KOPT-K1 (cell line): ENCODE measurements around the gene UCN3.

Experiments
- H3K27ac ChIP-seq: fragments of 200-600 bp; sonication (generic); 2 replicates; pipeline ENCODE4 v1.5.1; 2016; ENCODE audit warnings: antibody characterized with exemption, mild to moderate bottlenecking, low read depth, low read length; ENCODE audit not compliant: poor library complexity, severe bottlenecking
- H3K36me3 ChIP-seq: fragments of 200-600 bp; sonication (generic); 2 replicates; pipeline ENCODE4 v1.5.1; 2017; ENCODE audit warnings: antibody characterized with exemption, mild to moderate bottlenecking, low read length, moderate library complexity; ENCODE audit not compliant: insufficient read depth
- H3K9me3 ChIP-seq: fragments of 200-600 bp; sonication (generic); 2 replicates; pipeline ENCODE4 v1.5.1; 2017; ENCODE audit warnings: antibody characterized with exemption, low read length, mild to moderate bottlenecking; ENCODE audit not compliant: insufficient read depth, poor library complexity, severe bottlenecking

The UCN3 gene, protein sequence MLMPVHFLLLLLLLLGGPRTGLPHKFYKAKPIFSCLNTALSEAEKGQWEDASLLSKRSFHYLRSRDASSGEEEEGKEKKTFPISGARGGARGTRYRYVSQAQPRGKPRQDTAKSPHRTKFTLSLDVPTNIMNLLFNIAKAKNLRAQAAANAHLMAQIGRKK

DNA sequence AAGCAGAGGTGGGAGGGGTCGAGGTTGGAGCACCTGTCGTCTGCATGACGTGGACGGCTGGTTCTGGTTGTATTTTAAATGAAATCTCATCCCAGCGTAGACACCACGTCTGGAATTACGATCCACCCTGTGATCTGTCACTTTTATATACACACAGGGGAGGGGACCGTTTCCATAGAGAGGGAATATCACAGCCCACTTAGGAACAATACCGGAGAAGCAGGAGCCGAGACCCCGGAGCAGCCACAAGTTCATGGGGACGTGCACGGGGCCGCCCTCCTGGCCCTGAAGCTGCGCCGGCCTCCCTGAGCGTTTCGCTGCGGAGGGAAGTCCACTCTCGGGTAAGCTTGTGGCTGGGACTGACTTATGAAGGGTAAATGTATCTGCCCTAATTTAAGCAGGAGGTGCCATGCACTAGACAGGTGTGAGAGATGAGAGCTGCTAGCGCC, at the start of gene UCN3:
UCN3 (plus strand) TSS at position 77 of the 449 bp plus-strand sequence. CDS start 8,755 bp downstream, outside the sequence.
- no peak within 1 kb of the TSS for H3K27ac ChIP-seq
- H3K9me3 ChIP-seq: peaks cover 2% of the 10 kb centered on the region
- H3K36me3 ChIP-seq: no peaks in the 10 kb centered on the region

DNA sequence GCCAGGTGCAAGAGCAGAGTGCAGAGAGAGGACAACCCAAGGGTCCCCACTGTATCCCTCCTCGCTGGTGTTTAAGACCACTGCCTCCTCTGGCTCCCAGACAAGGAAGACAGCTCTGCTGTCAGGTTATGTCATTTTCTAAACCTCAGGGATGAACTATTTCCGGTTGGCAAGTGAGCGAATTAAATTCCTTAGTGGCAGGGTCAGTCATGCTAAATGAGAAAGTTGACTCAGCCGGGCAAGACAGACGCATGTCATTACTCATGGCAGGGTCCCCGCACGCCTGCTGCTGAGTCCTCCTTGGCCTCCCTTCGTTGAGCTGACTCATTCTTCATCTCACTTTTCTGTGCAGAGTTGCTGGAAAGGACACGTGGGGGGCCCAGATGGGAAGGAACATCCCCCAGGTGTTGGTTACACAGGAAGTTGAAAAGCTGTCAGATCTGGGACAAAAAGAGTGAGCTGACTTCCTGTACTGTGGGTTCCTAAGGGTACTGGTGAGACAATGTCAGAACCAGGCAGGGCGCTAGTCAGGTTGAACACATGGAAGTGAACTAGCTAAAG, 47.1 kb upstream of the UCN3 start:
- H3K9me3 ChIP-seq: no peaks in the 10 kb centered on the region
- peak overlapping the region; percentile 65 for H3K27ac ChIP-seq
- H3K36me3 ChIP-seq: no peaks in the 10 kb centered on the region

DNA sequence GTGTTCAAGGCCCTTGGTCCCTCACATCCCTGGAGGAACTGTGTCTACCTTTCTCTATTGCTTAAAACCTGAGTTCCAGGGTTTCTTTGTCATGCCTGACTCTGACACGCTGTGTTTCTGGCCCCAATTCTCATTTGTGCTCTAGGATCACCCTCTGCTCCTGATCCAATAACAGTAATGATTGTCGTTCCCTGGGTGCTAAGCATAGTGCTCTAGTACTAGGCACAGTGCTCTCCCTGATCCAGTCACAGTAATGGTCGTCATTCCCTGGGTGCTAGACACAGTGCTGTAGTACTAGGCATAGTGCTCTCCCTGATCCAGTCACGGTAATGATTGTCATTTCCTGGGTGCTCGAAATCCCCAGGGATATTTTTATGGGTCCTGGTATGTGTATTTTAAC, 46.6 kb upstream of the UCN3 start:
- no peaks in the 10 kb centered on the region for H3K9me3 ChIP-seq
- H3K36me3 ChIP-seq: no peaks in the 10 kb centered on the region
- H3K27ac ChIP-seq: peak overlapping the region; percentile 65

DNA sequence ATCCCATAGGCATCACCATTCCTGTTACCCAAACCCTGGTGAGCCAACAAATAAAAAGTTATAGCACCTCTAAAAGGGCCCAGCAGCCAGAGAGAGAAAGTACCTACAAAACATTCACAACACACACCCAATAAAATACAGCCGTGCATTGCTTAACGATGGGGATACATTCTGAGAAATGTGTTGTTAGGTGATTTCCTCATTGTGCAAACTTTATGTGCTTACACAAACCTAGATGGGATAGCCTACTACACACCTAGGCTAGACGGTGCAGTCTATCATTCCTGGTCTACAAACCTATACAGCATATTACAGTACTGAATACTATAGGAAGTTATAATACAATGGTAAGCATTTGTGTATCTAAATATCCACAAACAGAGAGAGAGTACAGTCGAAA, 44.9 kb upstream of the UCN3 start:
- H3K9me3 ChIP-seq: no peaks in the 10 kb centered on the region
- H3K27ac ChIP-seq: no peak overlapping the region
- H3K36me3 ChIP-seq: no peaks in the 10 kb centered on the region

DNA sequence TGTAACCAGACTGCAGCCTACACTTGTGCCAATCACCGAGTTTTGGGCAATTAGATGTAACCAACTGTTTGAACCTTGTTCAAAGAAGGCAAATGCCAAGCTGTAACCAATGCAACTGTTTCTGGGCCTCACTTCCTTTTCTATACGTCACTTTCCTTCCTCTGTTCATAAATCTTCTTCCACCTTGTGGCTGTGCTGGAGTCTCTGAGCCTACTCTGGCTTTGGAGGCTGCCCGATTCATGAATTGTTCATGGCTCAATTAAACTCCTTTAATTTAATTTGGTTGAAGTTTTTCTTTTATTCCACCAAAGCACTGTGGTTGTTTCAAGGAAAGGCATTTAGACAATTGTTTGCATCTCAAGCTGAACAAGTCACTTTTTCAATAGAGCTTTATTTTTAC, 43.5 kb upstream of the UCN3 start:
- Histone ChIP-seq H3K36me3 (no peaks in the 10 kb centered on the region), H3K9me3 (no peaks in the 10 kb centered on the region), H3K27ac (no peak overlapping the region)

DNA sequence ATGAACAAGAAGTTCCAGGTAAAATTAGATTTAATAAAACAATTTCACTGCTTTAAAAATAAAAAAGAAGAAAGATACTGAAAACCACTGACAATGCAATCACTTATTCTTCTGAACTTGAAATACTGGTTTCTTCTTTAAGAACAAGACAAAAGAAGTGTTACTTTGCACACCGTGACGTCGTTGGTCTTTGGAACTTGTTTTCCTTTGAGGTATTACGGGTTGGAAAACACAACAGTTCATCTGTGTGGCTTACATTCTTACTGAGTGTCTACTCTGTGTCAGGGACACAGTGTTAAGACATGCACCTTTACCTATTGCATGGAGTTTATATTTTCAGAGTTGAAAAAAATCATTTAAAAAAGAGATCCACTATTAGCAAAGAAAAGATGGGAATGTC, 41.3 kb upstream of the UCN3 start:
- H3K27ac ChIP-seq: no peak overlapping the region
- no peaks in the 10 kb centered on the region for H3K36me3 ChIP-seq
- no peaks in the 10 kb centered on the region for H3K9me3 ChIP-seq

DNA sequence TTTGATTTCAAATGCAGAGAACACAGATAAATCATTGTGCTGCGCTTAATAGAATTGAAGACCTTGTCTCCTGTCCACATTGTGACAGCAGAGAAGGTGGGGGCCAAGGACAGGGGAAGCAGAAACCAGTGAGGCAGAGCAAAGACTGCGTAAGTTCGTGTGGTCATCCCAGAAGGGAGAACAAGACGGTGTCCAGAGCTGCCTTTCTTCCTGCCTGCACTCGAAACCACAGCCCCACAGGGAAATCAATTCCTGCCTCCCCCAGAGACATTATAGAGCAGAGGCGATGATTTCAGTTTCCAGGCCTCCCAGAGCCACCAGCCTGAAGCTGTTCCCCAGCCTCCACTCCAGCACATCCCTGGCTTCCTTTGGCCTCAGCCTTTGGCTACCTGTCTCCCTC, 39.7 kb upstream of the UCN3 start:
- Histone ChIP-seq H3K9me3 (no peaks in the 10 kb centered on the region), H3K36me3 (no peaks in the 10 kb centered on the region), H3K27ac (no peak overlapping the region)

DNA sequence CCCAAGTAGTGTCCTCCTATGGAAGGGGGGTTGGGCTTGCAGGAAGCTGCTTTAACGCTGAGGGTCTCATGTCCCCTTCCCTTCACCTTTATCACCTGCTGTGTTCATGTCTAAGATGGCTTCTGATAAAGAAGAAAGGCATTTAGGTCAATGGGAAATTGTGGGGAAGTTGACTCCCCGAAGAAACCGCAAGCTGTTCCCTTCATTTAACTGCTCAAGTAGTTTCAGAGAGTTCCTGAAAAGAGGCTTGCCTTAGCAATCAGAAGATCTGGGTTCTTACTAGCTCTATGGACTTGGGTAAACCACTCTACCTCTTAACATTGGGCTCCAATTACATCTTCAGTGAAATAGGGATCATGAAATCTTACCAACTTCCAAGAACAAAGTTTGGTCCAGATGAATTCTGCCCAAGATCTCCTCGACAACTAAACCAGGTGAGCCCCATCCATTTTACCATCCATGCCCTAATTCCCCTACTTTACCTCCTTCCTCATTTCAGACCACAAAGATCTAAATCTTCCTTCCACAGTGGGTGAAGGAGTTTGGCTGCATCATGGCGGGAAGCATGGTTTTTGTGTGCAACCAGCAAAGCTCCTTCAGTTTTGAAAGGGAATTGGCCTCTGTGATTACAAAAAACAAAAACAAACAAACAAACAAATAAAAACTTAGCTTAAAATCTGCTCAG, 30.4 kb upstream of the UCN3 start:
- Histone ChIP-seq H3K9me3 (no peaks in the 10 kb centered on the region), H3K27ac (no peak overlapping the region), H3K36me3 (no peaks in the 10 kb centered on the region)

DNA sequence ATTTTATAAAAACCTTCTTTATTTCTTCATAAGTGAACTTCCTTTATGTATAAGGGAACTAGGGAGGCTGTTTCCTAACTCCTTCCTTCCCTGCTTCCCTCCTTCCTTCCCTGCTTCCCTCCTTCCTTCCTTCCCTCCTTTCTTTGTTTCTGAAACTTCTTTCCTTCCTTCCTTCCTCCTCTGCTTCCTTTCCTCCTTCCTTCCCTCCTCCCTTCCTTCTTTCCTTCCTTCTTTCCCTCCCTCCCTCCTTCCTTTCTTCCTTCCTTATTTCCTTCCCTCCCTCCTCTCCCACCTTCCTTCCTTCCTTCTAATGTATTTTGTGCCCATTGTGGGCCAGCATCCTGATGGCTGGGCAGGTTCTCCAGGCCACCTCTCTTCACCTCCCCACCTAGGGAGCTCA, 26.8 kb upstream of the UCN3 start:
- Histone ChIP-seq H3K27ac (no peak overlapping the region), H3K9me3 (no peaks in the 10 kb centered on the region), H3K36me3 (no peaks in the 10 kb centered on the region)

DNA sequence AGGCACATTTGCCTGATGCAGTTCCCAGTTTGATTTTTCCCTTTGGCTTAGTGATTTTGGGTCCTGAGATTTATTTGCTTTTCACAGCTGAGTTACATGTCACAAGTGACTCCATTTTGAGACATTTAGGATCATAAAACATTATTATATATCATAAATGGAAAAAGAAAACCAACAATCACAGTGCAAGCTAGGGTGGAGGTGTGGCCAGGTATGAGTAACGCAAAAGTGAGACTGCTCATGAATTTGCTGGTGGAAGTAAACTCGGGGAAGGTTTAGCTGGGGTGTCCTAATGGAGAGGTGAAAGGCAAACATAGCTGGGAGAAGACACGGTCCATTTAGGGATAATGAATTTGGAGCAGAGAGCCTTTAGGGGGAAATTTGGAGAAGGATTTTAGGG, 21.7 kb upstream of the UCN3 start:
- H3K27ac ChIP-seq: no peak overlapping the region
- H3K9me3 ChIP-seq: no peaks in the 10 kb centered on the region
- H3K36me3 ChIP-seq: no peaks in the 10 kb centered on the region

DNA sequence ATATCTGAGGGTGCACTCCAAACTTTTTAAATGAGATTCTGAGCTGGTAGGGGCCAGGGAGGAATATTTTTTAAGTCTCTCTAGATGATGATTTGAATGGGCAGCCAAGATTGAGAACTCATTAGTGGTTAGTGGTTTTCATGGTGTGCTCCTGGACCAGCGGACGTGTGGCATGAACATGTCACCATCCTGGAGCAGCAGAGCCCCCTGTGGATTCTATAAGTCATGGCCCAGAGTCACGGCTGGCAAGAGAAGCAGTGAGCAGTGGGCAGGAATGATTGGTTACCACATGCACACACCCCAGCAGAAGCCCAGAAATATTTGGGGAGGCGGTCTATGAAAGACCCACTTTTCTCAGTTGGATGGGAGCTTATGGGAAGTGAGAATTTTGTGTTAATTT, 21.2 kb upstream of the UCN3 start:
- Histone ChIP-seq H3K36me3 (no peaks in the 10 kb centered on the region), H3K9me3 (no peaks in the 10 kb centered on the region), H3K27ac (no peak overlapping the region)

DNA sequence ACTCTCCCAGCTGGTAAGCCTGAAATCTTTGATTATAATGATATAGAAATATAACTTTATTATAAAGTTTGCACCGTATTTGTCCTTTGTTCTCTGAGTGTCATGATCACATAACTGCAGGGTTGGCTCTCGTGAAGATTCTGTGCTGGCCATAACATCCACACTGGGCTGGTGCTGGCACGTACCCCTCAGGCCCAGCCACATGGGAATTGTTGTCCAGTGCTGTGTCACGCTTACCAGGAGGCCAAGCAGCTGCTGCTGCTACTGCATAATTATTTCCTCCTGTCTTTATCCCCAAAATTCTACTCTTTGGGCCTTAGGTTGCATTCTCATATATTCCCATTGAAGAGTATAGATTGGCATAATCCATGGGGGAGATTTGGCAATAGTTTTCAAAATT, 20.8 kb upstream of the UCN3 start:
- no peaks in the 10 kb centered on the region for H3K36me3 ChIP-seq
- no peak overlapping the region for H3K27ac ChIP-seq
- no peaks in the 10 kb centered on the region for H3K9me3 ChIP-seq

DNA sequence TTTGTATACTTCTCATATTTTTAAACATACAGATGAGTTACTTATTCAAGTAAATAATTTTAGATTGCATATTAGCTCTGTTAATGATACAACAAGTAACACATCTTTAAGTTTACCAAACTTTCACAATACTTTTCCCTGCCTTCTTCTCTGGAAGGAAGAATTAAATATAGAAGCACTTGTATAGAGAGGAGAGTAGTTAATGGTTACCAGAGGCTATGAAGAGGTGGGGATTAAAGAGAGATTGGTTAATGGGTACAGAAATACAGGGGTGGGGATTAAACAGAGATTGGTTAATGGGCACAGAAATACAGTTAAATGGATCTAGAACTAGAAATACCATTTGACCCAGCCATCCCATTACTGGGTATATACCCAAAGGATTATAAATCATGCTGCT, 20.0 kb upstream of the UCN3 start:
- H3K9me3 ChIP-seq: no peaks in the 10 kb centered on the region
- H3K27ac ChIP-seq: no peak overlapping the region
- no peaks in the 10 kb centered on the region for H3K36me3 ChIP-seq

DNA sequence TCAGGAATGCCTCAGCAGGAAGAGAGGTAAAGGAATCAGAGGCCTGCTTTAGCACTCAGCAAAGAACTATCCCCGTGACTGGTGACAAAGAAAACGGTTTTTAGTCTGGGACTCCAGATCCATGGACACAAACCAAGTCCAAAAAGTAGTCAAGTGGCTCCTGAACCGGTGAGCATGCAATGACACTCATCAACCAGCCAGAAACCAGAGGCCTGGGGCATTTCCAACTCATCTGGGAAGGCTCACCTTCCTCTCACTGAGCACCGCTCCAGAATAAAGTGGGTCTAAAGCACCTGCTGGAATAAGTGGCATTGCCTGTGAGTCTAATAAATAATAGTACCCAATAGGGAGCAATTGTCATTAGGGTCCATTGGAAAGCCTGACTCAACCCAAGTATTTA, 17.9 kb upstream of the UCN3 start:
- Histone ChIP-seq H3K27ac (no peak overlapping the region), H3K9me3 (no peaks in the 10 kb centered on the region), H3K36me3 (no peaks in the 10 kb centered on the region)

DNA sequence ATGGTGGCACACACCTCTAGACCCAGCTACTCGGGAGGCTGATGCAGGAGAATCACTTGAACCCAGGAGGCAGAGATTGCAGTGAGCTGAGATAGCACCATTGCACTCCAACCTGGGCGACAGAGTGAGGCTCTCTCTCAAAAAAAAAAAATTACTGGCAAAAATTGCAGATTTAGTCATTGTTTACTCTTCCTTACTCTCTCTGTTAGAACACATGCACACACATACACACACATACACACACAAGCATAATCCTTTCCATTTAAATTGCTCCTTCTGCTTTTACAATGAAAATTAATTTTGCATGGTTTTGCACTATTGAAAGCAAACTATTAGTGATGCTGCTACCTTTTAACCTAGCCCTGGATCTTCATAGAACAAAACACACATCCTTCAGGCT, 15.4 kb upstream of the UCN3 start:
- H3K27ac ChIP-seq: no peak overlapping the region
- H3K36me3 ChIP-seq: no peaks in the 10 kb centered on the region
- H3K9me3 ChIP-seq: no peaks in the 10 kb centered on the region

DNA sequence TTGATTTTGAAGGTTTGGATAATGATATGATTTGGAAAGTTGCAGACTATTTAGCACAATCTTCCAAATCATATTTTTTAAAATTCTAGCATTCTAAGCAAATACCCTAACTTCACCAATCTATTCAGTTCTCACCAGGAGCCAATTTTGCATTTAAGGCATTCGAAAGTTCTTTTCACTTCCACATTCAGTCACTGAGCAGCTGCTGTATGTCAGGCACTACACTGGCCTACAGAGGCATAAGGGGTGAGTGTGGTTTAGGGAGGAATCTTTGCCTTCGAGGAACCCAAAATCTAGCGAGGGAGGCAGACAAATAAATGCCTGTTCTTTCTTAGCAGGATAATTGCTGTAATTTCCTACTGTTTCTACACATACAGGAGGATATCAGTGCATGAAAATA, 10.7 kb upstream of the UCN3 start:
- Histone ChIP-seq H3K36me3 (no peaks in the 10 kb centered on the region), H3K9me3 (no peaks in the 10 kb centered on the region), H3K27ac (no peak overlapping the region)
